ENCODE data around the gene GFI1.

GRCh38 chr1:92504291-92505014, 17.7 kb upstream of the GFI1 start:
- TF ChIP-seq EZH2 (IDR thresholded peaks at IDR 0.05; ENCODE audit: borderline replicate concordance, low read depth, low read length, severe bottlenecking) (no peak), POLR2AphosphoS5 (IDR thresholded peaks at IDR 0.05; ENCODE audit: insufficient read depth, low read depth, low read length) (no peak)
- TF ChIP-seq, protein P1, sequence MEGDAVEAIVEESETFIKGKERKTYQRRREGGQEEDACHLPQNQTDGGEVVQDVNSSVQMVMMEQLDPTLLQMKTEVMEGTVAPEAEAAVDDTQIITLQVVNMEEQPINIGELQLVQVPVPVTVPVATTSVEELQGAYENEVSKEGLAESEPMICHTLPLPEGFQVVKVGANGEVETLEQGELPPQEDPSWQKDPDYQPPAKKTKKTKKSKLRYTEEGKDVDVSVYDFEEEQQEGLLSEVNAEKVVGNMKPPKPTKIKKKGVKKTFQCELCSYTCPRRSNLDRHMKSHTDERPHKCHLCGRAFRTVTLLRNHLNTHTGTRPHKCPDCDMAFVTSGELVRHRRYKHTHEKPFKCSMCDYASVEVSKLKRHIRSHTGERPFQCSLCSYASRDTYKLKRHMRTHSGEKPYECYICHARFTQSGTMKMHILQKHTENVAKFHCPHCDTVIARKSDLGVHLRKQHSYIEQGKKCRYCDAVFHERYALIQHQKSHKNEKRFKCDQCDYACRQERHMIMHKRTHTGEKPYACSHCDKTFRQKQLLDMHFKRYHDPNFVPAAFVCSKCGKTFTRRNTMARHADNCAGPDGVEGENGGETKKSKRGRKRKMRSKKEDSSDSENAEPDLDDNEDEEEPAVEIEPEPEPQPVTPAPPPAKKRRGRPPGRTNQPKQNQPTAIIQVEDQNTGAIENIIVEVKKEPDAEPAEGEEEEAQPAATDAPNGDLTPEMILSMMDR (IDR thresholded peaks at IDR 0.05; ENCODE audit: extremely low read depth in 1 of 2, insufficient read depth in 1 of 2, low read depth in 1 of 2, low read length in 2 of 2) = no peak
